Stimulated activated CD8-positive, alpha-beta memory T cell treated with anti-CD3 and anti-CD28 coated beads, Interleukin-12 subunit alpha, Interleukin-12 subunit beta, amount 100 ng/mL, for 24 hours (primary cell): ENCODE data around the gene GOSR2.
"Not testable (repeated sequence)": the region's sequence is repeated elsewhere in the genome, so short reads cannot be mapped to it uniquely, and the experiment has no call there.

Experiments used
- DNase-seq: peaks from one replicate; pipeline ENCODE4 v3.0.0-alpha.2; 2020; ENCODE audit errors: extremely low read depth

Gene GOSR2

DNA sequence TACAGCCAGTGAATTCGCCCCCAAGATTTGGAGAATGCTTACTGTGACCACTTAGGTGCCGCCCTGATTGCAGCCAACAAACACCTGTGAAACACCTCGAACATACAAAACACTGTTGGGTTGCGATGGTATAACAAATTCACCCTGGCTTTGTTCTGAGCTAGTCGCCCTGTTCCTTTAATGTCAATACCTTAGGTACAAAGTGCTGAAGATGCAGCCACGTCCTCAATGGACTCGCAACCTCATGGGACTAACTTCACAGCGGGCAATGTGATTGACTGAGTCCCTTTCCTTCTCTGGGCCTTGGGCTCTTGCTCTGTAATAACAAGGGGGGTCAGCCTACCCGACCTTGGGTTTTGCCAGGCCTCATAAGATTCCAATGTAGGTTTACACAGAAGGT, 28.9 kb upstream of the GOSR2 start:
- no peak for DNase-seq

DNA sequence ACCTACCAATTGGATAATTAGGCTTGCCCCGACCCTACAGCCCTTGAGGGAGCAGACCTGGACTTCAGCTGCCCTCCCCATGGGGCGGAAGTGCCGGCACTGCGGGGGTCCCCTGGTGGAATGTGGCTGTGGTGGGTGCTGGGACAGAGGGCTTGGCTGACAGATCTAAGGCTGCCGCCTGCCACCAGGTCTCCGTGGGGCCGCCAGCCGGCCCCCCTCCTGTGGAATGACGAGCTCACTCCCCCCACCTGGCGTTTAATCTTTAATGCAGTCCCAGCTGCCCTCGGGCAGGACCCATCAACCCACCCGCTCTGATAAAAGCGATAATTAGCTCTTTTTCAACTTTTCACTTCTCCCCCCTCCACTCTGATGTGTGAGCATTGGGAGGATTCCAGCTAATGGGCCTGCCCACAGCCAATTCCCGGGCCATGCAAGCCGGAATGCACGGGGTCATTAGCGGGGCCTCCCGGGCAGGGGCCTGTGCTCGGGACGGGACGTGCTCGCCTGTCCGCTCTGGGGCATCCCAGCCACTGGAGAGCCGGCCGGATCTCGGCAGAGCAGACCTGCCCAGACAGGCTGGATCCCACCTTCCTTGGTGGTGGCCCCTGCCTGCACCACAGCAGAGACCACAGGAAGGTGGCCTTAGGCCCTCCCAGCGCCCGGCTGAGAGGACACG, 28.3 kb upstream of the GOSR2 start:
- no peak for DNase-seq

DNA sequence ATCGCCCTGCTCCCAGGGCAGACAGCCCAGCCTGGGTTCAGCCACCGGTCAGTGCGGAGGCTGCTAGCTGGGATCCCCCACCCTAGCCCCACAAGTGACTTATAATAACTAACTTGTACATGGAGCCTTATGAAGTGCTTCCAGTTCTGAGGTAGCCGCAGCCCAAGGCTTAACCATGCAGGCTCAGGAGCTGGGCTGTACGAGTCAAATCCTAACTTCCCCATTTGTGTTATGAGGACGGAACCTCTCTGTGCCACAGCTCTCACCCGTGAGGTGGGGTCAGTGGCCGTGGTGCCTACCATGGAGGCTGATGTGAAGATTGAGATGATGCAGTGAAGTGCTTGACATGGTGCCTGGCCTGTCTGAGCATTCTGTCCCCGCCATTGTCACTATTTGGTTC, 27.8 kb upstream of the GOSR2 start:
- DNase-seq, result no peak

DNA sequence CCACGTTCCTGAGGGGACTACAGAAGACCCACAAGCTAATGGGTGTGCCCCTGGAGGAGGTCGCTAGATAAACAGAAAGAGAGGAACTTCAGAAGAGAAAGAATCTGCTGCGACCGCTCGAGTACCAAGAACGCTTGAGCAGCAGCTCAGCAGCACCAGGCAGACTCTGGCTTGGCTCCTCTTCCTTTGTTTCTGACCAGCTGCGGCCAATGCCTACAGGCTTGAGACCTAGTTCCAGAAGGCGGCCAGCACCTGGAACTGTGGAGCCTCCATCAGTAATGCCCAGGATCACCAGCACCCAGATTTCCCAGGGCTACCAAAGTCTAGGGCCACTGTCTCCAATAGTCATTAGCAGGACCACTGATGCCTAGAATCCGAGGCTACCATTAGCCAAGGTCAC, 26.0 kb upstream of the GOSR2 start:
- no peak for DNase-seq

DNA sequence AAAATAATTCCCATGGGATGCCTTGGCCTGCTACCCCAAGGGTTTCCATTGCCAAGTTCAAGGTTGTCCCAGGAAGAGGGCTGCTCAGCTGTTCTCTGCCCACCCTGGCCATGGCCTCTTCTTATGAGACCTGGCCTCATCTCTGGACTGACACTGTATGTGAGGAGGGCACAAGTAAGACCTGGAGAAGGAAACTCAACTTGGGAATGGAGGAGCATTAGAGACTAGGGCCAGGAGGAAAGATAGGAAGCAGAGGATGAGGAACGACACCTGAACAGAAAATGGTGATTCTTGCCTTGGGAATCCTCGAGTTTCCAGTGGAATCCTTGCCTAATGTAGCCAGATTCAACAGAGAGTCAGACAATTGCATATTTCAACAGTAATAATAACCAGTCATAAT, 24.6 kb upstream of the GOSR2 start:
- no peak for DNase-seq

DNA sequence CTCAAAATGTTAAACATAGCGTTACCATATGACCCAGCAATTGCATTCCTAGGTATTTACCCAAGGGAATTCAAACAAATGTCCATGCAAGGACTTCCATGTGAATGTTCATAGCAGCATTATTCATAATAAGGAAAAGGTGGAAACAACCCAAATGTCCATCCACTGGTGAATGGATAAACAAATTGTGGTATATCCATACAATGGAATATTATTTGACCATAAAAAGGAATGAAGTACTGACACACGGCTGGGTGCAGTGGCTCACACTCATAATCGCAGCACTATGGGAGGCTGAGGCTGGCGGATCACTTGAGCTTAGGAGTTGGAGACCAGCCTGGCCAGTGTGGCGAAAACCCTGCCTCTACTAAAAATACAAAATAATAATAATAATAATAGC, 24.1 kb upstream of the GOSR2 start:
- DNase-seq, result no peak

DNA sequence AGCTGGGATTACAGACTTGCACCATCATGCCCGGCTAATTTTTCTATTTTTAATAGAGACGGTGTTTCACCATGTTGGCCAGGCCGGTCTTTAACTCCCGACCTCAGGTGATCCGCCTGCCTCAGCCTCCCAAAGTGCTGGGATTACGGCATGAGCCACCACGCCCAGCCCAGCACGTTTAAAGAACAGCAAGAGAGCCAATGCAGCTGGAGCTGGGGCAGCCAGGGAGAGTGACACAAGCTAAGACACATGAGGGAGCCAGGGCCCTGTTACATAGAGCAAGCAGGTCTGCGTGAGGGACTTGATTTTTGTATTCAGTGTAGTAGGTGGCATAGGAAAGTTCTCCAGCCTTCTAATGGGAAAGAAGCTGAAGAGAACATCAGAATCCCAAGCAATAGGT, 21.7 kb upstream of the GOSR2 start:
- no peak for DNase-seq

DNA sequence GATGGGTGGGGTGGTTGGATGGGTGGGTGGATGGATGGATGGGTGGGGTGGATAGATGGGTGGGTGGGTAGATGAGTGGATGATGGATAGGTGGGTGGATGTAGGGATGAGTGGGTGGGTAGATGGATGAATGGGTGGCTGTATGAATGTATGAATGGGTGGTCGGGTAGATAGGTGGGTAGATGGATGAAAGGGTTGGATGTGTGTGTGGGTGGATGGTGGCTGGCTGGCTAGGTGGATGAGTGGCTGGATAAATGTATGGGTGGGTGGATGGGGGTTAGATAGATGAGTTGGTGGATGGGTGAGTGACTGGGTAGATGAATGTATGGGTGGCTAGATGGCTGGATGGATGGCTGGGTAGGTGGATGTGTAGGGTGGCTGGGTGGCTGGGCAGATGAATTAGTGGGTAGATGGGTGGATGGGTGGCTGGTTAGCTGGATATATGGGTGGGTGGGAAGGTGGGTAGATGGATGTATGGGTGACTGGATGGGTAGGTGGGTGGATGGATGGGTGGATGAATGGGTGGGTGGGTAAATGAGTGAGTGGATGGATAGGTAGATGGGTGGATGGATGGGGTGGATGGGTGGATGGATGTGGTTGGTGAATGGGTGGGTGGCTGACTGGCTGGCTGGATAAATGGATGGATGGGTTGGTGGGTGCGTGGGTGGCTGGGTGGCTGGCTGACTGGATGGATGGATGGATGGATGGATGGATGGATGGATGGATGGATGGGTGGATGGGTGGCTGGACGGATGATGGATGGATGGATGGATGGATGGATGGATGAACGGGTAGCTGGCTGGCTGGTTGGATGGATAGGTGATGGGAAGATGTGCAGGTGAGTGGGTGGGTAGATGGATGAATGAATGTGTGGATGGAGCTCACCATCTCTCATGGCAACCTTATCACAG, 18.9 kb upstream of the GOSR2 start:
- no peak for DNase-seq

DNA sequence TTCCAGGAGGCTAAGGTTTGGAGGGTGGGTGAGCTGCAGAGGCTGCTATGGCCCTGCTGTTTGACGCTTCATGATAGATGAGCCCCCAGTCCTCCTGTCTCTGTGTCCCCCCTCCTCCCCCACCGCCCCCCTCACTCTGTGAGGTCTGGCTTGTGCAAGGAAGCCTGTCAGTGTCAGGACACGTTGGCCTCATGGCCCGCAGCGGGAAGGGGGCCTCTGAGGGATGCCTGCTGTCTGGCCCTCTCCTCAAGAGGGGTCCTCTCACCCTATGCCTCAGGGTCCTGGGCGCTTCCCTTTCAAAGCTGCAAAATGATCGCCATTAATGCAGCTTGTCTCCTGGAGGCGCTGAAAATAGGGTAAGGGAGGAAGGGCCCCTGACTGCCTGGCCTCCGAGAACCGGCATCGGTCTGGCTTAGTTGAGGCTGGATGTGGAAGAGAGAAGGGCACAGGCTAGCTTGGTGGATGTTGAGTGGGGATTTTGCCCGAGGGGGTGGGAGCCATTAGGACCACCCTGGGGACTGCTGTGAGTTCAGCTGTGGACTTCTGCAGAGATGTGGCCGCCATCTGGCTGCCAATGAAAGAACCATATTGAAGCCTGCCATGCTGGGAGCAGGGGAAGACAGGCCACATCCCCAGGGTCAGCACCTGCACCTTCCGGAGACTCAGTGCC, 14.8 kb upstream of the GOSR2 start:
- no peak for DNase-seq

DNA sequence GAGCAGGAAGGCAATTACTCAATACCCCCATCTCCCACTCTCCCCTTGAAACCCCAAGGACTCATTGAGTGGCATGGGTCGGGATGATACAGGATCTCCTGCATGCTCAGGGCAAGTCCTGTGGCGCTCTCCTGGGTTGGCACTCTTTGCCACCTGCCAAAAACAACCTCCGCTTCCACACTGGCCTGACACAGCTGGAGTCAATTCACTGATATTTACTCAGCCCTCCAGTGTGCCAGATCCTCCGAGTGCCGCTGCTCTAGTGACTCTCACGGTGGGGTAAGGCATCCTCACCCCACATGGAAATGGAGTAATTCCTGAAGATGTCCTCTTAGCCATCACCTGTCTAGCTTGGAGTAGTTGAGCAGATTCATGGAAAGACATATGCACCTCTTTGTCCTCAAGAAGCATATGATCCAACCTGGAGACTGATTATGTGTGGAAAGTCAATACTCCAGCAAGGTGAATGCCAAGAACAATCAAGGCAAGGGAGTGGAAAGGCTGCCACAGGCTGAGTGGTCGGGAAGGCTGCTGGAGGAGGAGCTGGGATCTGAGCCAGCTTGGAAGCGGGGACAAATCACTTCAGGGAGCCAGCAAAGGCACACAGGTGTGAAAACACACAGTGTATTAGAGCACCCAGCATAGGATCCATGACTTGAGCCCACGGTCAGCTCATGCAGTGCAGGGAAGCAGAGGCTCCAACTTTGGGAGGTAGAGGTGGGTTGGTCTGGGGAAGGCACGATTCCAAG, 12.6 kb upstream of the GOSR2 start:
- DNase-seq, result no peak

DNA sequence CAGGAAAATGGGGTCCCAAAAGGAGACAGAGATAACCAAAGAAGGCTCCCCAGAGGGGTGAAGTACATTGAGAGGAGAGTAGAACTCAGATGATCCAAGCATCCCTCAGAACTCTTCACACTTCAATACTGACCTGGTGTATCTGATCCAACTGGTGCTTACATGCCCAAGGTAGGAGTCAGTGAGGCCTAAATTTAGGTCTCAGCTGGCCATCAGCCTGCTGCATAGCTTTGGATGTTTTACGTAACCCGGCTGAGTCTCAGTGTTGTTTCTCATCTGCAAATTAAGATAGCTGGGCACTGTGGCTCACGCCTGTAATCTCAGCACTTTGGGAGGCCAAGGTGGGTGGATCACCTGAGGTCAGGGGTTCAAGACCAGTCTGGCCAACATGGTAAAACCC, 11.6 kb upstream of the GOSR2 start:
- no peak for DNase-seq

DNA sequence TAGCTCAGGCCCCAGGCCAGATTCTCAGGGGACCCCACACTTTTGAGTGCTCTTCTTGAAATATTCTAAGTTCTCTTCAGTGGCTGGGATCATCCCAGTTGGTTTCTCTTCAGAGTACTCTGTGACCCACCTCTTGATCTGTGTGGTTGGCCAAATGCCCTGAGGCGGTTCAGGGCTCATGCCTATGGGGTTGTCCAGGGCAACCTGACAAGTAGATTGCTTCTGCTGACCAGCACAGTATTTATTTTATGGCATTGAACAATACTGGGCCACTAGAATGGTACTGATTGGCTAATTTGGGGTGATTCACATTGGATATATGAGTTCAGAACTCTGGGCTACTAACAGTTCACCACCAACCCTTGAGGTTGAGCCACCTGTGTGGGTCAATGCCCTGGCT, 7.4 kb upstream of the GOSR2 start:
- no peak for DNase-seq

DNA sequence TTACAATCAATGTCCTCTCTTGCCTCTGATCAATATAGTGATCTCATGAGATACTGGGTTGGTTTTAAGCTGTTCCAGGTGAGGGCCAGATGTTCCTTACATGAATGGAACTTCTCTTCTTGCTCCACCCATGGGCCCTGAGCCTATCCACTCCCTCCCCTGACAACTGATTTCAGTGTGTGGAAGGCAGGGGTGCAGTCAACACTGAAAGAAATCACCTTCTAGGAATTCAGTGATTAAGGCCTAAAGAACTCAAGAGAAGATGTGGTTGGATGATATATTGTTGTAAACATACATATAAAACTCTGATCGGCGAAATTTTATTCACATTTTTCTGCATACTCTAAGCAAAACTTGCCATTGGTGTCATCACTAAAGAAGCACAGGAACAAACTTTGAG, 6.7 kb upstream of the GOSR2 start:
- DNase-seq, result no peak

DNA sequence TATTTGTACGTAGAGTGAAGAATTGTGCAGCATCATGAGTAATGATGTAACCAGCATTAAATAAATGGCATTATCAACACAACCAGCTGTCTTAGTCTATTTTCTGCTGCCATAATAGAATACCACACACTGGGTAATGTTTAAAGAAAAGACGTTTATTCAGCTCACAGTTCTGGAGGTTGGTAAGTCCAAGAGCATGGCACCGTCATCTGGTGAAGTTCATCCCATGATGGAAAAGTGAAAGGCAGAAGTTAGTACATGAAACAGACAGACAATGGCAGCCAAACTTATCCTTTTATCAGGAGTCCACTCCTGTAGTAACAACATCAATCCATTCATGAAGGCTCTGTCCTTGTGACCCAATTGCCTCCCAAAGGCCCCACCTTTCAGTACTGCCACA, 6.3 kb upstream of the GOSR2 start:
- DNase-seq, result no peak

DNA sequence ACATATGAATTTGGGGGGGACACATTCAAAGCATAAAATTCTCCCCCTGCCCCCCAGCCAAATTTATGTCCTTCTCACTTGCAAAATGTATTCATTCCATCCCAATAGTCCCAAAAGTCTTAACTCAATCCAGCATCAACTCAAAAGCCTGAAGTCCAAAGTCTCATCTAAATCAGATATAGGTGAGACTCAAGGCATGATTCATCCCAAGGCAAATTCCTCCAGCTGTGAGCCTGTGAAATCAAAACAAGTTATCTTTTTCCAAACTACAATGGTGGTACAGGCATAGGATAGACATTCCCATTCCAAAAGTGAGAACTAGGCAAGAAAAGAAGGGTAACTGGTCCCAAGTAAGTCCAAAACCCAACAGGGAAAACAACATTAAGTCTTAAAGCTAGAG, 5.9 kb upstream of the GOSR2 start:
- DNase-seq, result no peak

DNA sequence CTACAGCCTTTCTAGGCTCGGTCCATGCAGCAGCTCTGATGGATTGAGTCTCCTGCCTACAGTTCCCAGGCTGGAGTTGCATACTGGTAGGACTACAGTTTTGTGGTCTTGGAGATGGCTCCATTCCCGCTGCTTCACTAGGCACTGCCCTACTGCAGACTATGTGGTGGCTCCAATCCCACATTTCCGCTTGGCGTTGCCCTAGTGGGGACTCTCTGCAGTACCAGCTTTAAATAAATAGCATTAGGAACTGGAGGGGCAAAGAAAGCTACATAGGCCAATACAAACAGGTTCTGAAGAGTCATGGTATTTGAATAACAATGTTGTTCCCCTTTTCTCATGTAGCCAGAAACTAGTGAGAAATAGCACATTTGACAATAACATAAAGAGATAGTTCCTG, 5.4 kb upstream of the GOSR2 start:
- DNase-seq, result no peak

DNA sequence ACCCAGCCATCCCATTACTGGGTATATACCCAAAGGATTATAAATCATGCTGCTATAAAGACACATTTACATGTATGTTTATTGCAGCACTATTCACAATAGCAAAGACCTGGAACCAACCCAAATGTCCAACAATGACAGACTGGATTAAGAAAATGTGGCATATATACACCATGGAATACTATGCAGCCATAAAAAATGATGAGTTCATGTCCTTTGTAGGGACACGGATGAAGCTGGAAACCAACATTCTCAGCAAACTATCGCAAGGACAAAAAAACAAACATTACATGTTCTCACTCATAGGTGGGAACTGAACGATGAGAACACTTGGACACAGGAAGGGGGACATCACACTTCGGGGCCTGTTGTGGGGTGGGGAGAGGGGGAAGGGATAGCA, 998 bp upstream of the GOSR2 start:
- not testable (repeated sequence) for DNase-seq

DNA sequence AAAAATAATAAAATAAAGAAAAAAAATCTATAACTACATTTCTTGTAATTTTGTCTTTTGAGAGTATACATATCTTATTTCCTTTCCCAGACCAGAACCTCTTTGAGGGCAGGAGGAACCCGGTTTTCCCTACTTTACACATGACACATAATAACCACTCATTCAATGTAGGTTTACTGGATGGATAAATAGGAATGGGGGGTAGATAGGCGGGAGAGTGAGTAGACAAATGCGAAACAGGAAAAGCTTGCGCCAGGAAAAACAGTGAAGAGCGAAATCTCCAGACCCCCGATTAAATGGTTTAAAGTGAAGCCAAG, 515 bp upstream of the GOSR2 start:
- DNase-seq, result no peak

DNA sequence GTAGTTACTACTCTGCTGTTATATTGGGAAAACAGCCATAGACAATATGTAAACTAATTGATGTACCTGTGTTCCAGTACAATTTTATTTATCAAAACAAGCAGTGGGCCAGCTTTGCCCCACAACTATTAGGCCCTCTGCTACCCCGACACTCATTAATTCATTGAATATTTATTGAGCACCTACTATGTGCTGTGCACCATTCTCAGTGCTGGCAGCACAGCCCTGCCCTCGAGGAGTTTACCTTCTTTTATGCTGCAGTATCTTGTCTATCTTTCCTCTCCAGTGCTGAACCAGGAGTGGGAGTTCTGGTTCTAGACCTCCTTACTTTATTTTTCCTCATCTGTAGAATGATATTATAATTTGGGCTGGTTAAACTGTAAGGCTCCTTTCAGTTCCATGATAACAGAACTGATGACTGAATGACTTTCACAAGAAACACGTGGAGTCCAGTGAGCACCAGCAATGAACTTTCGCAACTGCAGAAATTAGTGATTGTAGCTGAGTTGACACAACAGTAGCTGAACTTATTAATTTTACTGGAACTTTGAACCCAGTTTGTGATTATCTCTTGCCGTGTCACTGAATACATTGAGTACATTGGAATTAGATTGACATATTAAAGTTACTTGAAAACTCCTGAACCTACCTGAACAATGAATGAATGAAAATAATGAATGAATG, 2.4 kb downstream of the GOSR2 start:
- DNase-seq, result no peak

DNA sequence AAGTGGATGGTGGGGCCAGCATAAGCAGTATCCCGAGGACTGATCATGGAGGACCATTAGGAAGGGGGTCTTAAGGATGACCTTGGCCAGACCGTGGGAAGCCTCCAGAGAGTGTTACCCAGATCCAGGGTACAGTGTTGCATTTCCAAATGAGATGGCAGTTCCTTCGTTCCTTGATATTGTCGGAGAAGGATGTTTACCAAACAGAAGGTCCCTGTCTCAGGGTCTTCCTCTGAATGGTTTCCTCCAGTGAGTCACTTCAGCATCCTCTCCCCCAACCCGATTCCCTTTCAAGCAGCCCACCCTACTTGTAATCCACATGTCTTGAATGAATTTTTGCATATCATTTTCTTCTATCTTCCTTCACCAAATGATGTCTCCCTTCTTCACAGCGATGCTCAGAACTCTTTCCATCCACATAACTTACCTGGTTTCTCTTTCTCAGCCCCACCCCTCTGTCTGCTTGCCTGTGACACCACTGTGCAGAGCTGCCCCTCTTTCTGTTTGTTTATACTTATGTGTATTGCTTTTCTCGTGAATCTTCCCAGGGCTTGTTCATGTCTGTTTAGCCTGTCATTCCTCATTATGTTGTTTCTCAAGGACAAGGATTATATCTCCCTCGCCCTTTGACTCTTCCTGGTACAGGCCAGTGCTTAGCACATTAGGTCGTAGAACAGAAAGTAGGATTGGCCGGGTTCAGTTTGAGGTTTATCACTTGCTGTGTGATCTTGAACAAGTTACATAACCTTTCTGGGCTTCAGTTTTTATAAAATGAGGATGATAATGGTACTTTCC, 5.7 kb downstream of the GOSR2 start:
- DNase-seq, result no peak

DNA sequence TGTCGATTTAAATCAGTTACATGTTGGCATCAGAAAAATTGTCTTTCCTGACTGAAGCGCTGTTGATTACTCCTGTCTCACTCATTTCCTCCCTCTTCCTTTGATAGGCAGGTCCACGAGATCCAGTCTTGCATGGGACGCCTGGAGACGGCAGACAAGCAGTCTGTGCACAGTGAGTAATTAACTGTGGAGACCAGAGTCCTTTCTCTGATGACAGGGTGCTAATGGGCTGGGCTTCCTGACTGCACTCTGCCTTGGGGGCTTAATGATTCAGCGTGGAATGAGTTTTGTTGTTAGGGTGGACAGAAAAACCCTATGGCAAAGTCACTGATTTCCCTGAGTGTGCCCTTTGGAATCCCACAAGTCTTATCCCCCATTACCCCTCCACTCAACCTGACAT, 6.5 kb downstream of the GOSR2 start:
- DNase-seq, result no peak
